GDM1 (cell line): Measurements from ENCODE around the gene SLC4A4.
"Not testable (repeated sequence)": the region's sequence is repeated elsewhere in the genome, so short reads cannot be mapped to it uniquely, and the experiment has no call there.

Experiments used
- DNase-seq: peaks from one replicate; lab custom pipeline; 2025; lab: John Stamatoyannopoulos, UW

The SLC4A4 gene

GRCh38 chr4:71360844-71361243, 22.0 kb downstream of the SLC4A4 start:
- no peak for DNase-seq

GRCh38 chr4:71361476-71361875, 22.7 kb downstream of the SLC4A4 start:
- DNase-seq: no peak

DNA sequence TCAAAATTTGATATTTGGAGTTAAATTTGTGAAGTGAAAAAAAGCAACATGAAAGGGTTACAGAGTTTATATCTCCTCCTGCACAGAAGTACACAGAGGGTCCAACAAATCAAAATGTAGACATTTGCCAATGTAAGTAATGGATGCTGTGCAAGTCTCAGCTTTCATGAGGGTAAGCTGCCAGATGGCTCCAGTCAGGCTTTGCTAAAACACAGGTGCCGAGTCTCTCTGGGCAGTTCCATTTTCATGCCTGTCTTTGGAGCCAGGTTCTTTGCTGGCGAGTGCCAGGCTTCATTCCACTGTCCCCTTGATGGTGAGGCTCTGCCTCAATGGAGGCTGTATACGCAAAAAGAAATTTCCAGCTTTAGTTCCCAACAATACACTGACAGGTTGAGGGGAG, 27.9 kb downstream of the SLC4A4 start:
- DNase-seq: no peak

- DNase-seq: no peak
These were observed 28.7 kb downstream of the SLC4A4 start for GRCh38 chr4:71367546-71367945.

GRCh38 chr4:71368906-71369305, 30.1 kb downstream of the SLC4A4 start:
- DNase-seq: no peak

DNA sequence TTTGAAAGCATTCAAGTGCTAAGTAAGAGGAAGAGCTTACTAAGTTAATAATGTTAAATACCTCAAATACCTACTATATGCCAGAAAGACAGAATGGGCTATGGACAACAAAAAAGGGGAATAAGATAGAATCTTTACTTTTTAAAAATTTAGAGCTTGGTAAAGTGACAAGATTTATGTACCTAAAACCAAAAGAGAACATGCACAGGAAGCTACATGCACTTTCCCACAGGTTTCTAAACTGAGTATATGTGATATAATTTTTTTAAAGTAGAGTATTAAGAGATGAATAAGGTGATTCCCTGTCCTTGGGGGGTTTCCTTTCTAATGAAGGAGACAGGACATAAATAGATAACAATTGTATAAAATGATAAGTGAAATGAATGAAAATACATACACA, 30.7 kb downstream of the SLC4A4 start:
- no peak for DNase-seq

DNA sequence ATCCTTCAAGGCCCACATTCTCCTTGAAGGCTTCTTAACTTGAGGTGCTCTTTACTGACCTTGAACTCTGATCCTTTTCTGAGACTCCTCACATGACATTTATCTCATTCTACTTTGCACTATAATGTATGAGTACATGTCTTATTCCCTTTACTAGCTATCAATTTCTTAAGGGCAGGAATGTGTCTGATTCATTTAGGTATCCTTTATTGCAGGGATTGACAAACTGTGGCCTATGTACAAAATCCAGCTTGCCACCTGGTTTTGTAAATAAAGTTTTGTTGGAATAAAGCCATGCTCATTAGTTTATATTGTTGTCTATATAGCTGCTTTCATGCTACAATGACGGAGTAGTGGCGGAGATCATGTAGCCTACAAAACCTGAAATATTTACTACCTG, 36.7 kb downstream of the SLC4A4 start:
- no peak for DNase-seq

GRCh38 chr4:71377561-71377960, 38.7 kb downstream of the SLC4A4 start:
- no peak for DNase-seq

DNA sequence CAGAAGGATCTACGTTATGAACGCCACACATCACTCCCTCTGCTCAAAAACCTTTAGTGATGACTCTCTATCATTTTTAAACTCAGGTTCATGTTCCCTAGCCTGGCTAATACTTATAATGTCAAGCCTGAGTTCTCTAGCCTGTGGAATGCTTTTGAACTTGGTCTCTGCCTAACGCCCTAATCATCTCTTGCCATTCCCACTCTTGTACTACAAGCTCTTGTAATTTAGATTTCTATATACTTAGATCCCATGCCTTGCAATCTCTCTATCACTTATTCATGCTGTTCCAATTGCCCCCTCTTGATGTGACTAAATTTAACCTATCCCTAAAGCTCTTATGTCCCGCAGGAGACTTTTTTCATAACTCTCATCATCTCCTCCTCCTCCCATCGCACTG, 40.3 kb downstream of the SLC4A4 start:
- no peak for DNase-seq

GRCh38 chr4:71380788-71381187, 42.0 kb downstream of the SLC4A4 start:
- no peak for DNase-seq

- DNase-seq: no peak
These were observed 43.5 kb downstream of the SLC4A4 start for GRCh38 chr4:71382125-71382899.

DNA sequence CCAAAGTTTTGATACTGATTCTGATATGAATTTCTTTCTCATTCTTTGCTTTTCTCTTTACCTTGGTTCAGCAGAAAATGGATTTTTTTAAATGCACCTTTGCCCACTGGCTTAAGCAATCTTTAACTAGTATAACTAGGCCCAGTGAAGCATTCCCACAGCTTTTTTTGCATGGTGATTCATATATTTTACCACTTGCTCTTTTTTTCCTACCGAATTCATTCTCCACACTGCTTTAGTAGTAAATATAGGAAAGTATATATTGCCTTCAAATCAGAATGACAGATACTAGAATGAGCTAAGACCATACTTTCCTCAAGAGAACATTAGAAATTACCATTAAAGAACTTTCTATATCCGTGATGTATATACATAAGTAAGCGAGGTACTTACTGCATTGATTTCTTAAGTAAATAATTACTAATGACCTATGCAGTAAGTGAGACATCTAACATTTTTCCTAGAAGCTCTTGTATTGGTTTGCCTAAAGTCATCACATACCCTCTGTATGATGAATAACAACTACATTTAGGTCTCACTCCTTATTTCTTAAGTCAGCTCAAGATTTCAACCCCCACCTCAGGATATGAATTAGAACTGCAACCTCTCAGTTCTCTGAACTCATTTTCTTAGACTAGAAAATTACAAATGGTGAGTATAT, 44.2 kb downstream of the SLC4A4 start:
- no peak for DNase-seq

GRCh38 chr4:71383984-71384383, 45.2 kb downstream of the SLC4A4 start:
- no peak for DNase-seq

GRCh38 chr4:71389149-71389827, 50.5 kb downstream of the SLC4A4 start:
- no peak for DNase-seq

DNA sequence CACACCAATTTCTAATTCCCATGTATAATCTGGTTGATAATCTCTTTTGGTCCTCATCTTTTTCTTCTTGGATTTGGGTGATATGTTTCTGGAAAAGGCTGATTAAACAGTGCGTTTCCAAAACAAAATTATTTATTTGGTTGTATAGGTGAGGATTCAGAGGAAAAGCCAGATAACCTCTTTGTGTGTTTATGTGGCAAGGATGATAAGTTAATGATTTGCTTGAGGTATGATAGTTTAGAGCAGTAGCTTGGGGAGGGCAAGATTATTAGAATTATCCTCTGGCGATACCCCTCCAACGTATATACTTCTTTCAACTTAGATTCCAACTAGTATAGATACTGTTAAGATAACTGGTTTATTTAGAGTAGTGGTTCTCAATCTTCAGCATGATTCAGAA, 53.3 kb downstream of the SLC4A4 start:
- DNase-seq: no peak

DNA sequence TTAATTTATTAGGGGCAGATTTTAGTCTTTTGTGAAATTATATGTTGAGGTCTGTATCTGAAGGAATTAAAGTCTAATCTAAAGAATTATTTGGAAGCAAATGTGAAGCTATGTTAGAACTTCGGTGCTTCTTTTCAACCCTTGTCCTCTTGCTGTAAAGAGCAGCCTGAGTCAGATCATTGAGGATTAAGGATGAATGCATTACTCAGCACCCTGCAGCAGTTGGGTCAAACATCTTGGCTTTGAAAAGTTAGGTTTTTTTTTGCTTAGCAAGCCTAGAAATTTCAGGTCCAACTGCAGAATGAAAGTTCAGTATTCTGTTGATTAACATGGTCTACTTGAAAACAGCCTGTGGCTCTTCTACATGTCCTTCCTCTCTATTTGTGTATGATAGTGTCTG, 57.6 kb downstream of the SLC4A4 start:
- DNase-seq: no peak

DNA sequence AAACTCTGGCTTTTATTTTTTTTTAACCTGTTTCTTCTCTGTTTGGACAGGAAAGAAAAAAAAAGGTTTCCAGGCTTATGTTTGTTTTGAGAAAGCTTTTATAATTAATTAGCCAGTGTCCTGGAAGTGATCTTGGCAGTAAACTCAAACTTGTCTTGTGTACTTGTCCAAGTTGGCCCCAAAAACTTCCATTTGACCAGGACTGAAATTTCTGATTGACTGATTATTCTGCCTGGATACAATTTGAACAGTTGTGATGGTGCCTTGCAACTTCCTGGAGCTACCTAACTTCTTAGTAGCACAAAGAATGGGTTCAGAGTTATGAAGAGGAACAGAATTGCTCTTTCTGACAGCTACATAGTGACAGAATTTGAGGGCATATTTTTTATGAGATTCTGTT, 62.0 kb downstream of the SLC4A4 start:
- DNase-seq: no peak

- DNase-seq: no peak
These were observed 63.8 kb downstream of the SLC4A4 start for GRCh38 chr4:71402616-71403015.

DNA sequence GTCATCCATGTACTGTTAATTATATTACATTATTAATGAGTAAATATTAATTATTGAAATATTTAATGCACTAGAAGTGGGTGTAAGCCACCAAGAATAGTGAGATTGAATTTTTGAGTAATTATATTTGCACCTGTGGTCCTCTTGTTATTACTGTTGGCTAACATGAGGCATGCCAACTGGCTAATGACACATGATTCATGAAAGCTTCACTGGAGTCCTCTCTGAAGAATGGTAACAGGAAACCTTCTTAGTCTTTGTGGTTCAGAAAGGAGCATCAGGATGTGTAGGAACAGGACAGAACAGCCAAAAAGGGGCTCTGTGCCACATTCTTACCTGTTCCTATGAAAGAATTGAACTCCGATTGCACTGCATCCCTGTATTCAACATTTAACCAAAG, 65.2 kb downstream of the SLC4A4 start:
- DNase-seq: no peak

GRCh38 chr4:71405791-71406190, 67.0 kb downstream of the SLC4A4 start:
- DNase-seq: no peak

DNA sequence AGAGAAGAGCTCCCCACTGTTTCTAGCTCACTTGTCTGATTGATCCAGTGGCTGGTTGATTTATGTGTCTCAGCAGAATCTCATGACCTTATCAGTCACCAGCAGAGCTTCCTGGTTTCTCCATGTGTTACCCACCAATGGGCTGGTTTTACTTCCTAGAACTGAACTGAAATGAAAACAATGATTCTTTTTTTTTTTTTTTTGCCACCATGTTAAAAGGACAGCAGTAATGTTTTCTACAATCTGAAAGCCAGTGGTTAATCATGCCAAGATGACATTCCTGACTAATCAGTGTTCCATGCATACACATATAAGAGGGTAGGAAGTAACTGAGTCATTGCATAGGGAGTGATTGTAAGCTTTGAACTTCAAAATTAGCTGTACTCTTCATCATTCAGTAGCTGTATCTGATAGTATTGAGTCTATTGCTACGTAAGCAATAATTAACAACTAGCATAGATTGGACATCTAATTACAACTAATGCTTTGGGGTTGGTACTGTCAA, 67.7 kb downstream of the SLC4A4 start:
- peak; percentile 83 for DNase-seq

DNA sequence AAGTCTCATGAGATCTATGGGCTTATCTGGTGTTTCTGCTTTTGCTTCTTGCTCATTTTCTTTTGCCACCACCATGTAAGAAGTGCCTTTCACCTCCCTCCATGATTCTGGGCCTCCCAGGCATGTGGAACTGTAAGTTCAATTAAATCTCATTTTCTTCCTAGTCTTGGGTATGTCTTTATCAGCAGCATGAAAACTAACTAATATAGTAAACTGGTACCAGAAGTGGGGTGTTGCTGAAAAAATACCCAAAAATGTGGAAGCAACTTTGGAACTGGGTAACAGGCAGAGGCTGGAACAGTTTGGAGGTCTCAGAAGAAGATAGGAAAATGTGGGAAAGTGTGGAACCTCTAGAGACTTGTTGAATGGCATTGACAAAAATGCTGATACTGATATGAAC, 70.1 kb downstream of the SLC4A4 start:
- DNase-seq: not testable (repeated sequence)

DNA sequence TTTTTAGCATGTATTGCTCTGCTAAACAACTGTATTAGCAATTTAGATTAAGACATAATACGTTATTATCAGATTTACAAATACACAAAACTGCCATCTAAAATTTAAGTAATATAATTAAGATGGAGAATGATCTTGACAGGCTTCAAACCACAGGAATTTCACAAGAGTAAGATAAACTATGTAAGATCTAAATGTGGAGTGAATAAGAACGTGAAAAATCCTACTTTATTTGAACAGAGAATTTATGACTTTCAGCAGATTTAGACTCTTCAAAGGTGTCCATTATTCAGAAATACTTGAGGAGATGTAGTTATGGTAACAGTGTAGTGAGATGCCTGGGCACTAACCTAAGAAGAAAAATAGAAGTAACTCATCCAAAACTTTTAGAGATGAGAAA, 73.2 kb downstream of the SLC4A4 start:
- no peak for DNase-seq
